ENCODE data around the gene KCTD19. TPM values are rescaled to one million over a fixed set of nuclear protein-coding genes. Genes with fewer than 3 reads are reported as not detected.

Gene KCTD19
- polyA plus RNA-seq, 1 experiment, result 0.25 TPM

- Histone ChIP-seq H3K27ac (ENCODE audit: low read depth, low read length) (peak overlapping the region; percentile 98), H3K4me3 (ENCODE audit: low read depth, low read length) (peak overlapping the region; percentile 68), H3K27me3 (ENCODE audit: control insufficient read depth, insufficient read depth, low read length) (no peaks in the 10 kb centered on the region), H3K9me3 (ENCODE audit: control insufficient read depth, insufficient read depth, low read length) (no peaks in the 10 kb centered on the region; the same call in 1 of the 2 replicates)
- ChIA-PET CTCF (interaction anchor here (0.8 to 2.3 kb wide), 6 partner anchors 18 to 188 kb away, joined by 3 to 7 read pairs (median 4); partner anchors contain the start of gene ZDHHC1), POLR2A (interaction anchor here (0.7 to 1.5 kb wide), 5 partner anchors 10 to 139 kb away, joined by 3 to 6 read pairs (median 4); partner anchors contain the start of genes FHOD1 and TPPP3)
- no peak for DNase-seq (ENCODE audit: low read depth, low spot score)
- no peak; the same call in 1 of the 2 replicates for TF ChIP-seq CTCF (IDR thresholded peaks at IDR 0.05; ENCODE audit: low read depth, low read length)
Observed at GRCh38 chr16:67277999-67278772, 48.4 kb downstream of the KCTD19 start.

DNA sequence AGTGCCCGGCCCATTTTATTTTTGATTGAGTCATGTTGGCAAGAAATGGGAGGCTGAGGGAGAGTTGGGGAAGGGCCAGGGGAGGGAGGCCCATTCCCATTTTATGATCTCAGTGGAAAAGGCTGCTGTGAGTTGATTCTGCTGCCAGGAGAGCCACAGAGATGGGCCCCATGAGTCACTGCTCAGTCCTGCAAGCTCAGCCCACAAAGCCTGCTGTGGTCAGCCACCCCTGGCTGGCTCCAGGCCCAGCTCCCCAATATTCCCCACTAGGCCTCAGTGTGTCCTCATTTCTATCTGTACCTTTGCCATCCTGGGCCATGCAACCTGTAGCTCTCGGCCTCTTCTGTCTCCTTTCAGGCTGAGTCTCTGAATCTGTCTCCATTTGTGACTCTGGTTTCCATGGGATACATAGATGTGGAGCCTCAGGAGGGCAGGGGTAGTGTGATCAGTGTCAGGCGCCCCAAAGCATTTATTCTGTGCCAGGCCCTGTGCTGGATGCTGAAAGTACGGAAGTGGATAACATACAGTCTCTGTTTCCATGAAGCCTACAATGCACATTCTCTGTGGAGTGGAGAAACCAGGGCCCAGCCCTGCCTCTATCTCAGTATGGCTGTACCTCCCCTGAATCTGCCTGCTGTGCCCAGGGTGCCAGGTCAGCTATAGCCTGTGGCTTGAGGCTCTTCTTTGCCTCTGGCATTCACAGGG, 49.1 kb downstream of the KCTD19 start:
- ChIA-PET CTCF (interaction anchor here (1.0 to 2.3 kb wide), 4 partner anchors 17 to 189 kb away, joined by 3 to 7 read pairs (median 5); partner anchors contain the start of gene ZDHHC1), POLR2A (interaction anchor here (0.6 to 1.5 kb wide), 12 partner anchors 9 to 138 kb away, joined by 3 to 8 read pairs (median 4); partner anchors contain the start of genes FHOD1, TMEM208 and TPPP3)
- Histone ChIP-seq H3K9me3 (ENCODE audit: control insufficient read depth, insufficient read depth, low read length) (no peaks in the 10 kb centered on the region; the same call in 1 of the 2 replicates), H3K27me3 (ENCODE audit: control insufficient read depth, insufficient read depth, low read length) (no peaks in the 10 kb centered on the region), H3K4me3 (ENCODE audit: low read depth, low read length) (peak overlapping the region; percentile 68), H3K27ac (ENCODE audit: low read depth, low read length) (peak overlapping the region; percentile 98)
- peak; percentile 96 for DNase-seq (ENCODE audit: low read depth, low spot score)
- no peak for TF ChIP-seq CTCF (IDR thresholded peaks at IDR 0.05; ENCODE audit: low read depth, low read length)

DNA sequence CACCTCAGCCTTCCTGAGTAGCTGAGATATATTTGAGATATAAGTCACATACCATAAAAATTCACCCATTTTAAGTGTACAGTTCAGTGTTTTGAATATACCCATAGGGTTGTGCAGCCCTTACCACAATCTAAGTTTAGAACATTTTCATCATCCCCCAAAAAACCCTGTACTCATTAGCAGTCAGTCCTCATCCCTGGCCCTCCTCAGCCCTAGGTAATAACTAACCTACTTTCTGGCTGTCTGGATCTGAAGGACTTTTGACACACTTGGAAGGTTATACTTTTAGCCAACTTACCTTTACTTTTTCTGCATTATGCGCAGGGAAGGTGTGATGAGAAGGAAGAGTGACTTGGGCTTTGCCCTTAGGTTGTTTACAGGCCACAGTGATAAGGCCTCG, 51.2 kb downstream of the KCTD19 start:
- H3K4me3 ChIP-seq (ENCODE audit: low read depth, low read length), result no peak overlapping the region
- no peak for DNase-seq (ENCODE audit: low read depth, low spot score)
- H3K27me3 ChIP-seq (ENCODE audit: control insufficient read depth, insufficient read depth, low read length), result no peaks in the 10 kb centered on the region
- CTCF ChIA-PET, result no interaction called here
- no peak overlapping the region for H3K27ac ChIP-seq (ENCODE audit: low read depth, low read length)
- no peaks in the 10 kb centered on the region; the same call in 1 of the 2 replicates for H3K9me3 ChIP-seq (ENCODE audit: control insufficient read depth, insufficient read depth, low read length)
- TF ChIP-seq CTCF (IDR thresholded peaks at IDR 0.05; ENCODE audit: low read depth, low read length), result no peak
- POLR2A ChIA-PET, result no interaction called here

DNA sequence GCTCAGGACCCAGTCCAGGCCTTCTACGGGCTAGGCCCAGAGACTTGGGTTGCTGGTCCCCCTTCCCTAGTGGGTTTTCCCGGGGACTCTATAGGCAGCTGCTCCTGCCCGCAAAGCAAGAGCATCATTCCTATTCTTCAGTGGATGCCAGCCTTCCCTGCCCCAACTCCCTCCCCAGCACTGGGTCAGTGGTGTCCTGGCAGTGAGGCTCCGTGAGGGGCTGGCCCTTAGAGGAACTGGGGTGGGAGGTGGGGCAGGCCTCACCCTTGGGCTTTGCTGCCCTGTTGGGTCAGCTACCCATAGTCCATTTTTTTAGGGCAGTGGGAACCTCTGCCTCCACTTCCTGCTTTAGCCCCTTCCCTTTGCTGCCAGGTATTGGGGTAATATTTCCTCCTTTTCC, 55.1 kb downstream of the KCTD19 start:
- Histone ChIP-seq H3K9me3 (ENCODE audit: control insufficient read depth, insufficient read depth, low read length) (no peaks in the 10 kb centered on the region; the same call in 1 of the 2 replicates), H3K4me3 (ENCODE audit: low read depth, low read length) (no peak overlapping the region), H3K27ac (ENCODE audit: low read depth, low read length) (no peak overlapping the region), H3K27me3 (ENCODE audit: control insufficient read depth, insufficient read depth, low read length) (no peaks in the 10 kb centered on the region)
- TF ChIP-seq CTCF (IDR thresholded peaks at IDR 0.05; ENCODE audit: low read depth, low read length), result no peak
- ChIA-PET POLR2A (interaction anchor here (0.5 to 1.3 kb wide), 2 partner anchors 40 to 53 kb away, joined by 3 to 6 read pairs; no protein-coding TSS in a partner anchor), CTCF (interaction anchor here (1.7 kb wide), 1 partner anchor 11 kb away, joined by 6 read pairs; no protein-coding TSS in a partner anchor)
- DNase-seq (ENCODE audit: low read depth, low spot score), result no peak

Data from AG04450 (cell line).